H1 (cell line): ENCODE data around the gene ELP6. TPM values are rescaled to one million over a fixed set of nuclear protein-coding genes. Genes with fewer than 3 reads are reported as not detected.

Source experiments
- CTBP2 ChIP-seq: IDR thresholded peaks from 2 replicates; pipeline ENCODE4 v1.7.0; 2011; ENCODE audit warnings: borderline replicate concordance, mild to moderate bottlenecking, moderate library complexity, mixed read lengths, low read length; ENCODE audit not compliant: insufficient read depth, insufficient read length
- KDM4A ChIP-seq: IDR thresholded peaks from one replicate; pipeline ENCODE4 v1.7.1; 2012; ENCODE audit warnings: low read depth, mild to moderate bottlenecking, moderate library complexity, low read length, inconsistent platforms; ENCODE audit not compliant: severe bottlenecking
- PHF8 ChIP-seq: fragments of 200-600 bp; sonication (generic); conservative IDR thresholded peaks from 2 replicates; pipeline ENCODE4 v1.7.1; 2012; ENCODE audit warnings: low read depth, mild to moderate bottlenecking, inconsistent platforms, low read length, moderate library complexity
- RFX5 ChIP-seq: IDR thresholded peaks from 2 replicates; pipeline ENCODE4 v1.6.1; 2011; ENCODE audit warnings: low read depth, low read length, improper control_type of control experiment, borderline replicate concordance
- SIN3A ChIP-seq, 2 experiments: IDR thresholded peaks in 1 of 2; conservative IDR thresholded peaks in 1 of 2; 2 replicates each; pipeline ENCODE4 v1.6.1; 2011 to 2012; ENCODE audit warnings: low read length in 2 of 2, improper control_type of control experiment in 1 of 2, low read depth in 1 of 2, mild to moderate bottlenecking in 1 of 2
- polyA plus RNA-seq, 7 experiments: library from polyadenylated mRNA; depleted of rRNA in 3 of 7; stranded (reverse) in 5 of 7; unstranded in 2 of 7; fragments of >200 nt in 5 of 7; fragments of 200-250 nt in 2 of 7; gene quantifications; 1 replicate in 5 of 7; 2 replicates in 1 of 7; 4 replicates in 1 of 7; pipeline versions ENCODE4 v1.2.1 to v1.2.3, GENCODE V29; 2011 to 2013; ENCODE audit warnings: missing spikeins in 2 of 7, mixed read lengths in 2 of 7
- total RNA-seq: library from RNA; stranded (reverse); fragmentation: NEBNext Ultra II Directional; extraction: Animal tissue kit (Norgen Biotek cat#: 25700); gene quantifications from 2 replicates; pipeline ENCODE4 v1.2.1, GENCODE V29; 2021

Gene ELP6
- total and polyA plus RNA-seq, 2 of the 8 experiments (the other 6 are each of a cell fraction or from before 2014, with no cell fraction given), result 51.1 to 78.7 TPM

DNA sequence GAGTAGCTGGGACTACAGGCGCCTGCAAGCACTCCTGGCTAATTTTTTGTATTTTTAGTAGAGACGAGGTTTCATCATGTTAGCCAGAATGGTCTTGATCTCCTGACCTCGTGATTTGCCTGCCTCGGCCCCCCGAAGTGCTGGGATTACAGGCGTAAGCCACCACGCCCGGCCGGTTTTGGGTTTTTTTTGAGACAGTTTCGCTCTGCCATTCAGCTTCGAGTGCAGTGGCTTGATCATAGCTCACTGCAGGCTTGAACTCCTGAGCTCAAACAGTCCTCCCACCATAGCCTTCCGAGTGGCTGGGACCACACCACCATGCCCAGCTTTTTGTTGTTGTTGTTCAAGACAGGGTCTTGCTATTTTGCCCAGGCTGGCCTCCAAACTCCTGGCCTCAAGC lies 21.7 kb downstream of the ELP6 start (continued):
- TF ChIP-seq CTBP2 (no peak), SIN3A (conservative IDR thresholded peaks at IDR 0.05 in 1 of 2, IDR thresholded peaks at IDR 0.05 in 1 of 2; ENCODE audit: low read depth in 1 of 2, low read length in 2 of 2) (no peak), PHF8 (no peak), RFX5 (no peak), KDM4A (no peak)
